Right lung (tissue), 5 donors: ENCODE data around the gene NCOA6. TPM values are rescaled to one million over a fixed set of nuclear protein-coding genes. Genes with fewer than 3 reads are reported as not detected.
A peak's percentile ranks its signal among the peaks of the same experiment; 100 is the strongest.
"Not testable (repeated sequence)": the region's sequence is repeated elsewhere in the genome, so short reads cannot be mapped to it uniquely, and the experiment has no call there.

Experiments used
- DNase-seq, 2 donors: peaks; one replicate each; pipeline ENCODE4 v3.0.0-alpha.2; 2013
- polyA plus RNA-seq, 5 donors: library from polyadenylated mRNA; unstranded; fragments of 120-200 nt; gene quantifications; one replicate each; pipeline versions ENCODE4 v1.2.1 to v1.2.3, GENCODE V29; 2013; ENCODE audit warnings: inconsistent platforms in 1 of 5, low replicate concordance in 1 of 5; ENCODE audit not compliant: insufficient read length in 5 of 5, insufficient read depth in 1 of 5

Gene NCOA6
- polyA plus RNA-seq, 5 donors = 38.6 to 50.5 (median 43.0) TPM

DNA sequence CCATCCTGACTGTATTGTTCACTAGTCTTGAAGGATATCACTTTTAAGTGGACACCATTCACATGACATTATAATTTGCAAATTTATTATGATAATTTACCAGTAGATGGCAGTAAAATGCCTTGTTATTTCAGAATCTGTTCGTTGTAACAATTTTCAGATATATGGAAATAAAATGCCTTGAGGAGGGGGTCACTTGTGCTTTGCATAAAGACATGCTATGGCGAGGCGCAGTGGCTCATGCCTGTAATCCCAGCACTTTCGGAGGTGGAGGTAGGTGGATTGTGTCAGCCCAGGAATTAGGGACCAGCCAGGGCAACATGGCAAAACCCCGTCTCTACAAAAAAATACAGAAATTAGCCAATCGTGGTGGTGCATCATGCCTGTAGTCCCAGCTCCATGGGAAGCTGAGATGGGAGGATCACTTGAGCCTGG is 9.0 kb upstream of the NCOA6 start:
- DNase-seq = peak; percentile 16 to 19

DNA sequence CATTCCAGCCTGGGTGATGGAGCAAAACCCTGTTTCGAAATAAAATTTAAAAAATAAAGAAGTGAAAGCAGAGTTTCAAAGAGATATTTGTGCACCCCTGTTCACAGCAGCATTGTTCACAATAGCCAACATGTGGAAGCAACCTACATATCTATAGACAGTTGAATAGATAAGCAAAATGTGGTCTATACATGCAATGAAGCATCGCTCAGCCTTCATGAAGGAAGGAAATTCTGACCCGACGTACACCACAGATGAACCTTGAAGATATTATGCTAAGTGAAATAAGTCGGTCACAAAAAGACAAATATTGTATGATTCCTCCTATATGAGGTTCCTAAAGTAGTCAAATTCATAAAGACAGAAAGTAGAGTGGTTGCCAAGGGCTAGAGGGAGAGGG is 6.5 kb upstream of the NCOA6 start:
- DNase-seq = no peak

DNA sequence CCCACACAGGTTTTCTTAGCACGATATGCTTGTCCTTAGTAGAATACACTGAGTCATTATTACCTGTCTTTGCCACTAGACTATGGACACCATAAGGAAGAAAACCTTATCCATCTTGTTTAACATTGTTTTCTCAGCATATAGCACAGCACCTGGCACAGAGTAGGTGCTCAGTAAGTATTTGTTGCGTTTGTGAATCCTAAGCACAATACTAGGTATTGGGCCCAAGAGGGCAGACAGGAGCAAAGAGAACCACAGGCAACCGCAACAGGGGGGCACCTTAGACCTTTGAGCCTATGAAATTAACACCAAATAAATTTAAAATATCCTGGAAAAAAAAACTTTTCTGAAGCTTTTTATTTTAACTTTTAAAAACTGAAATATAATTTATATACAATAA is 3.7 kb upstream of the NCOA6 start:
- DNase-seq = no peak

DNA sequence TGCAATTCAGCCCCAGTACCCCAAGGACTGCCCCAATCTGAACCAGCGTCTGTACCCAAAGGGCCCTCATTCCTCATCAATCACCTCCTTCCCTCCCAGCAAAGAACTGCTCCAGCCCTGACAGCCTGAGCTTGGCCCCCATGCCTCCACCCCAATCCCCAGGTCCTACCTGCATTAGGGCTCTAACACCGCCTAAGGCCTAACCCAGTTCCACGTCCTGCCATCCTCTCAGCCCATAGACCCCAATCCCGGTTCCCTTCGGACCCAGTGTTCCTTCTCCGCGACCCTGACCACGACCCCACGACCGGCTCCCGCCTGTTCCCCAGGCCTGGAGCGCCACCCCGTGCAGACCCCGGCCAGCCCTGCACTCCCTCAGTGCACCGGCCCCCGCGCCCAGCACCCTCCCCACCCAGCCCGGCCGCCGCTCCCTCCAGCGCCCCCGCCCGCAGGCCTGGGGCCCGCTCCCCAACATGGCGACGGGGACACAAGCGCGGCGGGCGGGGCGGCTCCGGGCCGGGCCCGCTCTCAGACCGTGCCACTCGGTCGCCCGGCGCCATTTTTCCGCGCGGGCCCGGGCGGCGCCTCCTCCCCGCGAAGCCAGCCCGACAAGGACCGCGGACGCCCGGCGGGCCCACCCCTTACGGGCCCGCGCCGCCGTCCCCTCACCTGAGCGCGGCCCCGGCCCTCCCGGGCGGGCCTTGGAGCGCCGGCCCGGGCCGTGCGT is 483 bp downstream of the NCOA6 start:
- peak; percentile 34 to 41 for DNase-seq

DNA sequence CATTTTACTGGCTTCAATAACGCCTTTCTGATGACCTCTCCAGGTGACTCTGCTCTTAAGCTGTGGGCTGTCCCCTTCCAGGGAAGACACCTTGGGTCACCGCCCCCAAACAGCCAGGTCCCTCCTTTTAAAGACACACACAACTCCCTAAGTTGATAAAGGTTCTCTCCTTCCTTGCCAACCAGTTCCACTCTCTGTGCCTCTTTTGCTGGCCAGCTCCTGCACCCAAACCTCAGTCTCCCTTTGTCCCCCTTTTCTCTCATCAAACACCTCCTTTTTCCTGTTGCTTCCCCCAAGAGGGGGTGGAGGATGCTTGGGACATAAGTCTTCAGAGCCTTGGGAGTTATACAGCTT is 1.0 kb downstream of the NCOA6 start:
- DNase-seq = peak; percentile 30 to 32

DNA sequence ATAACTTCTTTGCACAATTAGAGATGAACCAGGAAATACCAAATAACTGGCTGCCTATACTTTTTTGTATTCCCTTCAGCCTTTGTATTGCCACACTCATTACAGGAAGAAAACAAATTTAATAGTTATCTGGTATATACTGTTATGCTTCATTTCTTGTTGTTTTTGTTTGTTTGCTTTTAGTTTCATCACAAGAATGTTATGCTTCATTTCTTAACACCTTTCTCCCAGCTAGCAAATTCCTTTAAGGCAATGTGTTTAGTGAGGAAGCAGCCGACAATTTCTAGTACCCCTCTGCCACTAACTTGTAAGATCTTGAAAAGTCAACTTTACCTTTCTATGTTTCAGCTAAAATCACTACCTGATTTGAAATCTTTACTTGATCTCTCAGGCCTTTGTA is 1.4 kb downstream of the NCOA6 start:
- no peak for DNase-seq

DNA sequence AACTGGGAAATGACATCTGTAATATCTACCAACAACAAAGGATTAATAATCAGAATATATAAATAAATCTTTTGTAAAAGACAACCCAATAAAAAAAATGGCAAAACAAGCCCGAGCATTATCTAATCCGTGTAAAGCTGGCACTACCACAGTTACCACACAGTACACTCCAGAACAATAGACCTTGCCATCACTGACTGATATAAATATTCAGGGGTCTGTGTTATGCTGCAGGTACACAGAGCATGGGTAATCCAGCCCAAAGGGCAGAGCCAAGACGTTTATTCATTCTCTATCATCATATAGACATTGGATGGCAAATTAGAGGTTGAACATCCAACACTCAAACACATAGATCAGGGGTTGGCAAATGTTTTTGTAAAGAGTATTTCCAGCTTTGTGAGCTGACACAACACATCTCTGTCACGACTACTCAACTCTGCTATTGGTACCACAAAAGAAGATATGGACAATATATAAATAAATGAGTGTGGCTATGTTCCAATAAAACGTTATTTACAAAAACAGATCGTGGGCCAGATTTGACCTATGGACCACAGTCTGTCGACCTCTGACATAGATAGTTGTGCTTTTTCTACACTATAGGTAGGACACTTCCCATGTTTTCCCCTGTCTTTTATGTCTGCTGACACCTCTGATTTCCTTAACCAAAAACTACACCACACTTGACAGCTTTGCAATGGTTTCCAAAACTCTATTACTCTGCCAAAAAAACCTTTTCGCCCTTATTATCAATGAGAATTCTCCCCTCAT is 4.5 kb downstream of the NCOA6 start:
- DNase-seq = no peak

DNA sequence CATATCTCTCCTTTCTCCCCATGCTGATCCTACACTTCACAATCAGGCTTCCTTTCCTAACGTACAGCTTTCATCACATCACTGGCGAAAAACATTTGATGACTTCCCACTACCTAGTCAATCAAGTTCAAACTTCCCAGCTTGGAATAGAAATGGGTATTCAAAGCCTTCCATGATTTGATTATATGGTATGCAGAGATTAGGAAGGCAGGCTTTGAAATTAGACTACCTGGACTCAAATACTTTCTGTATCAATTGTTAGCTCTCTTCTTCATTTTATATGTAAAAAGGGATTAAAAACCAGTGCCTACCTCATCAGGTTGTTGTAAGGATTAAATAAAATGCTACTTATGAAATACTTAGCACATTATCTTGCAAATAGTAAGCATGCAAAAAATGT is 7.7 kb downstream of the NCOA6 start:
- no peak for DNase-seq

DNA sequence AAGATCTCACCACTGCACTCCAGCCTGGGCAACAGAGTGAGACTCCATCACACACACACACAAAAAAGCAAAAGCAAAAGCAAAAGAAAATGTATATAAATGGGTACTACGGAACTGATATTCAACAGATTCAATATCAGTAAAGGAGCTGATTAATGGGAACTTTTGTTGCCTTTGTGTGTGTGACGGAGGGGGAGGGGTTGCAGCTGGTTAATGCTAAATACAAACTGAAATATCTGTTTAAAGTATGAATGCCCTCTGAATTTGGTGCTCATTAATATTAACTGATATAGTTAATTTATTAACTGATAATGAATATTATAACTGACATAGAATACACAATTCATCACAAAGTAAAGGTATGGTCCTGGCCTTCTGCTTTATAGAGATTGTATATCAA is 8.4 kb downstream of the NCOA6 start:
- DNase-seq = no peak

DNA sequence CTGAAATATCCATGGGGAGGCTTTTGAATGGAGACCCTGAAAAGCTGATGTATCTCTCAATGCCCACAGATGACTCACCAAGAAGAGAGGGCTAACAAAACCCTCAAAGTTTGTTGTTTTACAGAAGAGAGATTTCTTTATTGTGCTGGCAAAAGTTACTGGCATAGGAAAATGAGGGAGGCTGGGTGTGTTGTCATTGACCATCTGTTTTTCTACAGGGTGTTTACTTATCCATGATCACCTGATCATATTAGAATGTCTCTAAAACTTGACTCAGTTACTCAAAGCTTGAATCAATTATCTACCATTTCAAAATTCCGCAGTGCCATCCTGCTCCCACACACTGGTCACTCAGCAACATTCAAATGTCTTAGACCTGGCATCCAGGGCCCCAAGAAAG is 9.8 kb downstream of the NCOA6 start:
- no peak for DNase-seq

DNA sequence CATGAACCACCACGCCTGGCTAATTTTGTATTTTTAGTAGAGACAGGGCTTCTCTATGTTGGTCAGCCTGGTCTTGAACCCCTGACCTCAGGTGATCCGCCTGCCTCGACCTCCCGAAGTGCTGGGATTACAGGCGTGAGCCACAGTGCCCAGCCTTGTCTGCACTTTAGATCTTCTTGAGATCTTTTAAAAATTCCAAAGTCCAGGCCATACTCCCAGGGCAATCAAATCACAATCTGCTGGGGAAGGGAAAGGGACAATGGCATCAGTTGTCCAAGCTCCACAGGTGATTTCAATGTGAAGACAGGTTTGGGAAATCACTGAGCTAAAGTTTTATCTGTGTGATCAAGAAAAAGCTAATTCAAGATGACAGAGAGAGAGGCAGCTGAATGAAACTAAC is 16.9 kb downstream of the NCOA6 start:
- DNase-seq = no peak

DNA sequence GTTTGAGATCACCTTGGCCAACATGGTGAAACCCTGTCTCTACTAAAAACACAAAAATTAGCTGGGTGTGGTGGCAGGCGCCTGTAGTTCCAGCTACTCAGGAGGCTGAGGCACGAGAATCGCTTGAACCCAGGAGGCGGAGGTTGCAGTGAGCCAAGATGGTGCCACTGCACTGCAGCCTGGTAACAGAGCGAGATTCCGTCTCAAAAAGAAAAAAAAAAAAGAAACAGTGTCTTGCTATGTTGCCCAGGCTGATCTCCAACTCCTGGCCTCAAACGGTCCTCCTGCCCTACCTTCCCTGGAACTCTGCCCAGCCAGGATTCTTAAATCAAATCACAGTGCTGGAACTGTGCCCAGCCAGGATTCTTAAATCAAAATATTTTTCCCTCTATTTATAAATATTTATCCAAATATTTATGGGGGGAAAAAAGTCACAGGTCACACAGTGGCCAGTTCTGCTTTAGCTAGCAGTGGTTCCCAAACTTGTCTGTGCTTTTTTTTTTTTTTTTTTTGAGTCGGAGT is 17.4 kb downstream of the NCOA6 start:
- DNase-seq = not testable (repeated sequence)

DNA sequence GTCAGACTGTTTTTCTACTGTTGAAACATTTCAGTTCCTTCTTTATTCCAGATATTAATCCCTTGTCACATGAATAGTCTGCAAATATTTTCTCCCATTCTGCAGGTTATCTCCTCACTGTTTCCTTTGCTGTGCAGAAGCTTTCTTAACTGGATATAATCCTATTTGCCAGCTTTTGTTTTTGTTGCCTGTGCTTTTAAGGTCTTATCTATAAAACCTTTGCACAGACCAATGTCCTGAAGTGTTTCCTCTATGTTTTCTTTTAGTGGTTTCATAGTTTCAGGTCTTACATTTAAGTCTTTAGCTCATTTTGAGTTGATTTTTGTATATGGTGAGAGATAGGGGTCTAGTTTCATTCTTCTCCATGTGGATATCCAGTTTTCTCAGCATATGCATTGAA is 19.2 kb downstream of the NCOA6 start:
- DNase-seq = no peak

DNA sequence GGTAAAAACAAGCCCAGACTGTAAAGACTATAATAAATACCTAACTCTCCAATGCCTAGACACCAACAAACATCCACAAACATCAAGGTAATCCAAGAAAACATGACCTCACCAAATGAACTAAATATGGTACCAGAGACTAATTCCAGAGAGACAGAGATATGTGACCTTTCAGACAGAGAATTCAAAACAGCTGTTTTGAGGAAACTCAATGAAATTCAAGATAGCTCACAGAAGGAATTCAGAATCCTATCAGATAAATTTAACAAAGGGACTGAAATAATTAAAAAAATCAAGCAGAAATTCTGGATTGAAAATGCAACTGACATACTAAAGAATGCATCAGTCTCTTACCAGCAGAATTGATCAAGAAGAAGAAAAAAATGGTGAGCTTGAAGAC is 26.6 kb downstream of the NCOA6 start:
- DNase-seq = no peak

DNA sequence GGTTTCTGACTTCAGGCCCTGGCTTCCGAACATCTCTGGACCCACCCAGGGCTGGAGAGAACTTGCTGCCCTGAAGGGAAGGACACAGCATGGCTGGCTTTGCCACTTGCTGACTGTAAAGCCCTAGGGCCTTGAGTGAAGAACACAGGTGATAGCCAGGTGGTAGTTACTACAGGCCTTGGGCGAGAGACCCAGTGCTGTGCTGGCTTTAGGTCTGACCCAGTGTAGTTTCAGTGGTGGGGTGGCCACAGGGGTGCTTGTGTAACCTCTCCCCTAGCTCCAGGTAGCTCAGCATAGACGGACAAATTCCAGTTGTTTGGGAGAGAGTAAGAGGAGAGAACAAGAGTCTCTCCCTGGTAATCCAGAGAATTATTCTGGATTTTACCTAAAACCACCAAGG is 27.1 kb downstream of the NCOA6 start:
- no peak for DNase-seq

DNA sequence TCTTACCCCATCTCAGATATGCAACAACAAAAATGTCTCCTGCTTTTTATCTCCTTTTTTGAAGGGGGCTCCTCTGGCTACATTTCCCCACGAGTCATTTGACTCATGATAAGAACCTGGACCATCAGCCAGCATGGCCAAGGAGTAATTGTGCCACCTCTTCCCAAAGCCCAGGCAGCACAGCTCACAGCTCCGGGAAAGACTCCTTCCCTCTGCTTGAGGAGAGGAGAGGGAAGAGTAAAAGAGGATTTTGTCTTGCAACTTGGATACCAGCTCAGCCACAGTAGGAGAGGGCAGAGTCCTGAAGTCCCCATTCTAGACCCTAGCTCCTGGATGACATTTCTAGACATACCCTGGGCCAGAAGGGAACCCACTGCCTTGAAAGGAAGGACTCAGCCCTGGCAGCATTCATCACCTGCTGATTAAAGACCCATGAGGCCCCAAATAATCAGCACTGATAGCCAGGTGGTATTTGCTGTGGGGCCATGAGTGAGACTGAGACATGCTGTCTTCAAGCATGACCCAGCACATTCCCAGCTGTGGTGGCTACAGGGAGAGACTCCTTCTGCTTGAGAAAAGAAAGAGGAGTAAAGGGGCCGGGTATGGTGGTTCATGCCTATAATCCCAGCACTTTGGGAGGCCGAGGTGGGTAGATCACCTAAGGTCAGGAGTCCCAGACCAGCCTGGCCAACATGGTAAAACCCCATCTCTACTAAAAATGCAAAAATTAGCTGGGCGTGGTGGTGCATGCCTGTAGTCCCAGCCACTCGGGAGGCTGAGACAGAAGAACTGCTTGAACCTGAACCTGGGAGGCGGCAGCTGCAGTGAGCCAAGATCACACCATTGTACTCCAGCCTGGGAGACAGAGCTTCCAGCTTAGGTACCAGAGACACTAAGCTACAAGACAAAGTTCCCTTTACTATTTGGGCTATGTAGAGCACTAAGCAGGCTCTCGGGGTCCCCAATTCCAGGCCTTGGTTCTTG is 28.1 kb downstream of the NCOA6 start:
- DNase-seq = no peak

DNA sequence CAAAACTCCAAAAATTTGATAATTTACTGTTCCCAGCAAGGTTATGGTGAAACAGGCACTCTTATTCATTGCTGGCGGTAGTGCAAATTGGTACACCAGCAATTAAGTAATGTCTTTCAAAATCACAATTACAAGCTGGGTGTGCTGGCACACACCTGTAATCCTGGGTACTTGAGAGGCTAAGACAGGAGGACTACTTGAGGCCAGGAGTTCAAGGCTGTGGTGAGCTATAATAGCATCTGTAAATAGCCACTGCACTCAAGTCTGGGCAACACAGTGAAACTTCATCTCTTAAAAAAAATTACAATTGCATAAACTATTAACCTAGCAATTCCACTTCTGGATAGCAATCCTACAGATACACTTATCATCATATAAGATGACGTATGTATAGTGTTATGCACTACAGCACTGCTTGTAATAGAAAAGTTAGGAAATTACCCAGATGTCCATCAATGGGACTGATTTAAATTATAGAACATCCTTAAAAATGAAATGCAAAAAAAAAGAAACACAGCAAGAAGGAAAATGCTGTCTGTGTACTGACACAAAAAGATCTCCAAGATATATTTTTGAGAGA is 31.4 kb downstream of the NCOA6 start:
- no peak for DNase-seq

DNA sequence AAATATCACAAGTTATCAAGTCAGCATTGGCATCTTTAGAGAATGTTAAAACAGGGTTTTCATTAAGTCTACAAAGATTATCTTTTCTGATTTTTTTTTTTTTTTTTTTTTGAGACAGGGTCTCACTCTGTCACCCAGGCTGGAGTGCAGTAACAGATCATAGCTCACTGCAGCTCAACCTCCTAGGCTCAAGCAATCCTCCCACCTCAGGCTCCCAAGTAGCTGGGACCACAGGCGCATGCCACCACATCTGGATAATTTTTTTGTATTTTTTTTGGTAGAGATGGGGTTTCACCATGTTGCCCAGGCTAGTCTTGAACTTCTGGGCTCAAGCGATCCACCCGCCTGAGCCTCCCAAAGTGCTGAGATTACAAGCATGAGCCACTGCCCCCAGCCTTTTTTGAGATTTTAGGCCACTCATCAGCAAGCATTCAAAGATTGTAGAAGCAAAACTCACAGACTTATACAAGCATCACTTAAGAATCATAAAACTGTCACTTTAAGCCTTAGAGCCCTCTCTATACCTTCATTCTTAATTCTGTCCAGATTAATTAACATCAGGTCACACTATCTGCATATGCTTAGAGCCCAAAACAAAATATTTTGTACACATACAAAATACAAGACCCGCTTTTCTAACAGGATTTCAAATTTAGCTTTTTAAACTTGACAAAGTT is 32.6 kb downstream of the NCOA6 start:
- DNase-seq = no peak

DNA sequence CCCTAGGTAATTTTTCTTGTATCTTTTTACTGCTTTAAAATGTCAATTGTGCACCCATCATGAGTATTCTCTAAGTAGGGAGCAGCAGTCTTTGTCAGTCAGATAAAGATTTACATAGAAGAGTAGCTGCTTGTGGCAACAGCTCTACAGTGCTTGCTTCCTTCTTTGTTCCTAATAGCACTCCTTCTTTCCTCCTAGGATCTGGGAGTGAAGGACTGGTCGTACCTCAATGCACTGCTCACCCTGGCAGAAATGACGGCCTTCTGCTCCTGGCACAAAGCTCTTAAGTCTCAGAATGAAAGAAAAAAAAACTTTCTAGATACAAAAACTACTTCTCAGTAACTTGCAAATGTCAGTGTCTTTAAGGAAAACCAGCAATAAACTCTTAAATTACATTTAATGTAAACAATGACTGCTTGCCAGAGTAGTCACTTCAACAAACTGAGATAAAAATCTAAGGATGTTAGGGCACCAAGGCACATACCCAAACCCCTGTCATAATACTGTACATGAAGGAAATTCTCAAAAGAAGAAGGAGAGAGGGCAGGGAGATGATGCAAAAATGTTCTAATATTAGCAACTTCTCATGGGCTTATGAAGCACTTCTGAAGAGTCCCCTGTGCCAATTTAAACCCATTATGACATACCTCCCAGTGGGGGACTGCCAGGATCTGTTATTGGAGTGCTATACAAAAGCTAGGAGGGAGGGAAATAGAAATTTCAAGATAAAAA is 34.0 kb downstream of the NCOA6 start:
- DNase-seq = peak; percentile 19 to 32

DNA sequence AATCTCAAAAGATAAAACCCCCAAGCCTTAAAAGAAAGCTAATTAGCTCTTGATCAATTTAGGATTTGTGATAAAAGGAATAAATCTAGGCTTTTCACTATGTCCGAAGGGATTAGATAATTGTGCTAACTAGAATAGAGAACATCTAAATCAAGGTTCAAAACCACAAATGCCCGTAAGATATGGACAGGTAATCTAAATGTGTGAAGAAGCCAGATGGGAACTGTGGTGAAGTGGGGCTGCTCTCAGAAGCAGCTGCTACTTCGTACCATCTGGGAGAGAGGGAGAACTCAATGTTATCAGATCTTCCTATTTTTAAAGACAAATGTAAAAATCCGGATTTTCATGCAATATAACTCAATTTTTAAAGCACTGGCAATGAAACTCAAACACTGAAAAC is 44.2 kb downstream of the NCOA6 start:
- no peak for DNase-seq
